ENCODE results near the gene ARVCF.

DNA sequence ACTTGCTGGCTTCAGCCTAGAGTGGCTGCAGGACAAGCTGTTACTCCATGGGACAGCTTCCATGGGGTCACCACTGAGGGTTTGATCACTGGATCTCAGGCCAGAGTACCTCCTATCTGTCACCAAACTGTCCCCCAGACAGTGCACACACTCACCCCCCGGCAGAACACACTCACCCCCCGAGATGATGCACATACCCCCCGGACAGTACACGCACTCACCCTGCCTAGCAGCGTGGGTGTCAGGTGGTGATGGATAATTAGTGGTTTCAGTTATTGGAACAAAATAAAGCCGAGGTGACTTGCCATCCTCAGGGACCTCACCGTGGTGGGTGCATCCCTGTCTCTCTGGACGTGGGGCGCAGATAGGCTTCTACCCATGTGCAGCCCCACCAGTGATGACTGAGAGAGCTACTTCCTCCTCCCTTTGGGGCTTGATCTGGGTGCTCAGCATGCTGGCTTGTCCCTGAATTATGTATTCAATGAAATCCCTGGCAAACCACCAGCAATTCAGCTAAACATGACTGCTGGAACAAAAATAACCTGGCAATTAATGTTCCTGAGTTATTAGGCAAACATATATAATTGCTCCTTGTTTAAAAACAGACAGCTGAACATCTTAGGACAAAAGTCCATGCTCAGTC is 23.2 kb upstream of the ARVCF start:
- TF ChIP-seq, protein P1, sequence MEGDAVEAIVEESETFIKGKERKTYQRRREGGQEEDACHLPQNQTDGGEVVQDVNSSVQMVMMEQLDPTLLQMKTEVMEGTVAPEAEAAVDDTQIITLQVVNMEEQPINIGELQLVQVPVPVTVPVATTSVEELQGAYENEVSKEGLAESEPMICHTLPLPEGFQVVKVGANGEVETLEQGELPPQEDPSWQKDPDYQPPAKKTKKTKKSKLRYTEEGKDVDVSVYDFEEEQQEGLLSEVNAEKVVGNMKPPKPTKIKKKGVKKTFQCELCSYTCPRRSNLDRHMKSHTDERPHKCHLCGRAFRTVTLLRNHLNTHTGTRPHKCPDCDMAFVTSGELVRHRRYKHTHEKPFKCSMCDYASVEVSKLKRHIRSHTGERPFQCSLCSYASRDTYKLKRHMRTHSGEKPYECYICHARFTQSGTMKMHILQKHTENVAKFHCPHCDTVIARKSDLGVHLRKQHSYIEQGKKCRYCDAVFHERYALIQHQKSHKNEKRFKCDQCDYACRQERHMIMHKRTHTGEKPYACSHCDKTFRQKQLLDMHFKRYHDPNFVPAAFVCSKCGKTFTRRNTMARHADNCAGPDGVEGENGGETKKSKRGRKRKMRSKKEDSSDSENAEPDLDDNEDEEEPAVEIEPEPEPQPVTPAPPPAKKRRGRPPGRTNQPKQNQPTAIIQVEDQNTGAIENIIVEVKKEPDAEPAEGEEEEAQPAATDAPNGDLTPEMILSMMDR (IDR thresholded peaks at IDR 0.05; ENCODE audit: low read depth, low read length, poor library complexity, severe bottlenecking) = no peak
- TF ChIP-seq EZH2phosphoT487 (IDR thresholded peaks at IDR 0.05; ENCODE audit: borderline replicate concordance, low read length) = no peak
